Frontal cortex (tissue), 1 donor: ENCODE results near the gene PCTP. TPM values are rescaled to one million over a fixed set of nuclear protein-coding genes. Genes with fewer than 3 reads are reported as not detected.

Experiments
- total RNA-seq: library from RNA; depleted of rRNA; stranded (reverse); fragments of >200 nt; gene quantifications from one replicate; pipeline ENCODE4 v1.2.3, GENCODE V29; 2014

Gene PCTP
- total RNA-seq, 1 donor from 2014 or later: 4.9 TPM

Other genes starting within 250 kb of the PCTP start
- gene SMIM36, start 239.6 kb upstream of the PCTP start, total RNA-seq: not detected
- 3.3 TPM for gene TMEM100, start 28.2 kb upstream of the PCTP start, total RNA-seq